HPDE6-E6E7 (cell line): ENCODE results near the gene GPC1.
"Not testable (repeated sequence)": the region's sequence is repeated elsewhere in the genome, so short reads cannot be mapped to it uniquely, and the experiment has no call there.

ENCODE experiments used
- DNase-seq: peaks from one replicate; pipeline ENCODE4 v3.0.0; 2011; ENCODE audit warnings: missing footprints; ENCODE audit errors: extremely low spot score

The GPC1 gene

DNA sequence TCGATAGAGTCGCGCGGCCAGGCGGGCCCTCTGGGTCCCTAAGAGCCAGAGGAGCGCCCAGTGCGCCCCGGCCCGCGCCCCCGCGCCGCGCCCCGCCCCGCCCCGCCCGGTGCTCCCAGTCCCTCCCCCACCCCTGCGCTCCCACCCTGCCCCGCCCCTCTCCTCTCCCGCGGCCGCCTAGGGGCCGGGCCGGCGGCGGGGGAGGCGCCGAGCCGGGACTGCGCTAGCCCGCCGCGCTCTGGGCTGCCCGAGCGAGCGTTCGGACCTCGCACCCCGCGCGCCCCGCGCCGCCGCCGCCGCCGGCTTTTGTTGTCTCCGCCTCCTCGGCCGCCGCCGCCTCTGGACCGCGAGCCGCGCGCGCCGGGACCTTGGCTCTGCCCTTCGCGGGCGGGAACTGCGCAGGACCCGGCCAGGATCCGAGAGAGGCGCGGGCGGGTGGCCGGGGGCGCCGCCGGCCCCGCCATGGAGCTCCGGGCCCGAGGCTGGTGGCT lies at the start of gene GPC1:
Gene GPC1, plus strand, starts transcription at position 207 of the 491 bp plus-strand sequence. Its CDS starts 256 bp downstream, at position 463.
- no peak for DNase-seq

- DNase-seq = no peak
Measured at GRCh38 chr2:240386326-240386725, 49.1 kb upstream of the GPC1 start.

- DNase-seq = not testable (repeated sequence)
Measured at GRCh38 chr2:240386743-240387142, 48.7 kb upstream of the GPC1 start.

DNA sequence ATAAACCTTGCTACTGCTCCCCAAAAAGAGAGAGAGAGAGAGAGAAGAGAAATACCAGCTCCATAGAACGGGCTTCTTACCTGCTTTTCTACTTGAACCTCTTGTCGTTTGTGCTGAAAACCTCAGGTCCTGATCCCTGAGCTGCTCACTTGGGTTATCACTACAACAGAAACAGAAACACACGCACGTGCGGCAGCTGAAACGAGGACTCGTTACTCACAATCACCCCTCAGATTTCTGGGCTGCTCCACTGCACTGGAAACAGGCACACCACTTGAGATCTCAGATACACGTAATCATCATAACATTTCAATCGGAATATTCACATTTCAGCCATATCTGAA lies 48.2 kb upstream of the GPC1 start:
- DNase-seq = no peak

DNA sequence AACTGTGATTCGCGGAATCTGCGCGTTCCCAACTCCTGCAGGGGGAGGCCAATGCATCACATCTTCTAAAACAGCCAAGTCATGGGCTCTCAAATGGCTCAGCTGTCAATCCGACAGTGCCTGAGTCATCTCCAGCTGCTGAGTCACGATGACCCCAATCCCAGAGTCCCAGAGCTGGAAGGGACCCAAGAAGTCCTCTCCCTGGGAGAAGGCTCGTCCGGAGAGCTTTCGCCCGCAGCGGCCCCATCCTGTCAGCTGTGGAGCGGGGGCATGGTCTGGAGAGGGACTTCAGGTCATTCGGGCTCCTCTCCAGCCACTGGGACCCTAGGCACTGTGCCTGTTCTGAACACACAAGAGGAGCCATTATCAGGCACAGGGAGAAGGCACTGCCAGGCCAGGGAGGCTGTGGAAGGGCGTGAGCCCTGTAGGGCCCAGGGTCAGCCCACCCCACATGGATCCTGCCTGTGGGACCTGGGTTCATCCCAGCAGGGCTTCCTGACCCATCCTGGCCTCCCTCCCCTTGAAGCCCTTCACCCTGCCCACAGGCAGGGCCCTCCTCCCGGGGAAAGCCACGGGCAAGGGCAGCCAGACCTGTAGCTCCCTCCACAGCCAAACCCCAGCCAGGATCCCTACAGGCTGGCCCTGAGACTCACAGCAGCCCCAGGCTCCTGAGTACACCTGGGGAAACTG lies 47.6 kb upstream of the GPC1 start:
- peak; percentile 81 for DNase-seq

GRCh38 chr2:240388471-240389301 lies 46.8 kb upstream of the GPC1 start:
- DNase-seq = no peak

GRCh38 chr2:240389302-240389805 lies 46.1 kb upstream of the GPC1 start:
- no peak for DNase-seq

- DNase-seq = no peak
Measured at GRCh38 chr2:240390091-240391073, 45.1 kb upstream of the GPC1 start.

DNA sequence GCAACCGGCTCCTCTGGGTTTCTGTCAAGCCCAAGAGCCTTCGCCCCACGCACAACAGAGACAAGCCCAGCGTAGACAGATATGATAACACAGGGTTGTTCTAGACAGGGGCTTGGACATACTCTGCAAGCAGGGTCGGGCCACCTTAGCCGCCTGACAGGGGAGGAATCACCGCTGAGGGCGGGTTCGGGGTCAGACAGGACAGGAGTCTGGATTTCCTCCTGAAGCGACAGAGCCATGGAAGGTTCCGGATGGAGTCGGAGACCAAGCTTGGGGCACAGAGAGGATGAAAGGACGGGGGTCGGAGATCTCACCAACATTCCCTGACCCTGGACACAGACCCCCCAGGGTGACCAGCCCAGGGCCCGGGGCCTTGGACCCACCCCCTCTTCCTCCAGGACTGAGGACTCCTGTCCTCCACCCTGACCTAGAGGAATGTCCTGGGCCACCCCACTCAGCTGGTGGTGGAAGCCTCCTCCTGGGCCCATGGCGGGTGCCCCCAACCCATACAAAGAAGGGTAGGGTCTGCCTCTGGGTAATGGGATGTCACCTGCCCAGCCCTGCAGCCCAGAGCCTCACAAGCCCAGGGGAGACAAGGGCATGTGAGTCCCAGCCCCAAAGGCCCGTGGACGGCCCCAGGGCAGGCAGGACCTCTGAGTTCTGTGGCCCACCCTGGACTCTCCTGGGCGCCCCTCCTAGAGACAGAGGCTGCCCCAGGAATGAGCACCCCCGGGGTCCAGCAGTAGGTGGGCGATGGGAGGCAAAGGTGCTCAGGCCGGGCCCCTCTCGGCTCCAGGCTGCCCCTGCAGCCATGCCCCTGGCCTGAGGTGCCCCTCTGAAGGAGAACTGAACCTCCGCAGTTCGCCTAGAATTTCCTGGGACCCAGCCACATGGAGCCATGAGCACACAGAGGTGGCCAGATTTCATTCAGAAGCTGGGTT lies 44.1 kb upstream of the GPC1 start:
- DNase-seq = no peak

DNA sequence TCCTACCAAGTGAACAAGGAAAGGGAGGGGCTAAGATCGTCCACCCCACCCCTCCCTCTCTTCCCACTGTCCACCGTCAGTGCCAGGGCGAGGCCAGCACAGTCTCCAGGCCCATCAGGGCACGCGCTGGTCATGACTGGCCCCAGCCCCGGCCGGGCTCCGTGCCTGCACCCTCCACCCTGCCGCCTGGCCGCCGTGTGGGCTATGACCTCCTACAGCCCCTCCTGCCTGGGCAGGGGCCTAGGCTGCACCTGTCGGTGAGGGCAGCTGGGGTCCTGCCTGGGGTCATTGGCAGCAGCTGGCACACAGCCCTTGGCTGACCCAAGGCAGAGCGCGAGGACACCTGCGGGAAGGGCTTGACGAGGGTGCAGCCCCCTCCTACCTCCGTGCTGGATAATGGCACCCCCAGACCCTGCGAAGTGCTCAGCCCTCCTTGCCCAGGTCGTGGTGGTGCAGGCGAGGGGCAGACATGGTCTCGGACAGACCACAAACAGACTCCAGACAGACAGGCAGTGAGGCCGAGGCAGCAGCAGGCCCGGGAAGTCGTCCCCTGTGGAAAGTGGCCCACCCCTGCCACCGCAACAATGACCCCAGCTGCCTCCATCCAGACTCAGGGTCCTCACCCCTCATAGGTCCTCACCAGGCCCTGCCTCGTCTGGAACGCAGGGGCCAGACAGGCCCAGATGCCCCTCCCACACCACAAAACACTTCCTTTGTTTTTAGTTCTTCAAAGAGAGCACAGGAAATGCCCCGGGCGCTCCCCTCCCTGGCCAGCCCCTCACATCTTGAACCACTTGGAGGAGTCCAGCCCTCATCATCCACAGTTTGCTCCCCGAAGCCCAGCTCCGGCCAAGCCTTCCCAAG lies 43.1 kb upstream of the GPC1 start:
- DNase-seq = no peak

- DNase-seq = no peak
Measured at GRCh38 chr2:240392948-240393830, 42.3 kb upstream of the GPC1 start.

DNA sequence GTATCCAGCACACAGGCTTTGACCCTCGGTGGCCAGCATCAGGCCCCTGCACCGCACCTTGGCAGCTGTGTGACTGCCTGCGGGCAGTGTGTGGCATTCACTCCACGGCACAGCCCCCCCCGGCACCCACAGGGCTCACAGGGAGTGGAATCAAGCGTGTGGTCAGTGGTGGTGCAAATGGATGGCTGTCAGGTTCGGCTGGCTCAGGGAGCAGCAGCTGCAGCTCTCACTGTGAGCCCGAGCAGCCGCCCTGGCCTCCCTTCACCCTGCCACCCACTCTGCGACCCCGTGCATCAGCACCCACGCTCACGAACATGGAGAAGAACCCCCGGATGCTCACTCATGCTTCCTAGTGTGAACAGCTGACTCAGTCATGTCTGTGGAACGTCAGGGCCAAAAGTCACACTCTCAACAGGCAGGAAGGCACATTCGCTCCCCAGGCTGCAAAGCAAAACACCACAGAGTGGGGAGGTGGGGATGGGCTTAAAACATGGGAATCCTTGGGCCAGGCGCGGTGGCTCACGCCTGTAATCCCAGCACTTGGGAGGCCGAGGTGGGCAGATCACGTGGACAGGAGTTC lies 41.5 kb upstream of the GPC1 start:
- DNase-seq = no peak

DNA sequence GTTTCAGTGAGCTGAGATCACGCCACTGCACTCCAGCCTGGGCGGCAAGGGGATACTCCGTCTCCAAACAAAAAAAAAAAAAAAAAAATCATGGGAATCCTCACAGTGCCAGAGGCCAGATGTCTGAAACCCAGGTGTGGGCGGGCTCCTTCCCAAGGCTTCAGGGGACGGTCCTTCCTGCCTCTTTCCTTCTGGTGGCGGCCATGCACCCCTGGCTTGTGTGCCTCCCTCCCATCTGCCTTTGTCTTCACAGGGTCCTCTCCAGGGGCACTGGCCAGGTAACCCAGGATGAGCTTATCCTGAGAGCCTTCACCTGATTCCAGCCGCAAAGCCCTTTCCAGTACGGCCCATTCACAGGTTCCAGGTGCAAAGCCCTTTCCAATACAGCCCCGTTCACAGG lies 40.9 kb upstream of the GPC1 start:
- no peak for DNase-seq

DNA sequence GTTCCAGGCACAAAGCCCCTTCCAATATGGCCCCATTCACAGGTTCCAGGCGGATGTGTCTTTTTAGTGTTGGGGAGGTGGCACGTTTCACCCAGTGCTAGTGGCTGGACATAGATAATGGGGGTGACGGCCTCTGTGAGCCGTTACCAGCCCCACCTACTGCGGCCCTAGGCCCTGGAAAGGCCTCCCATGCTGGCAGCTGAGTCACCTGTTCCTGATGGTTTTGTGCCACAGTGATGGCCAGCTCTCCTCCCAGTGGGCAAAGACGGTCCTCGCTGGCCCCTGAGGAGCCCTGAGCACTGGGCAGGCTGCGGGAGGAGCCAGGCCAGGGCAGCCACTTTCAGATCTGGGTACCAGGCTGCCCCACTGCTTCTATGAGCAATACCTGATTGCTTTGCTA lies 40.0 kb upstream of the GPC1 start:
- DNase-seq = no peak

- no peak for DNase-seq
Measured at GRCh38 chr2:240395896-240396622, 39.4 kb upstream of the GPC1 start.

DNA sequence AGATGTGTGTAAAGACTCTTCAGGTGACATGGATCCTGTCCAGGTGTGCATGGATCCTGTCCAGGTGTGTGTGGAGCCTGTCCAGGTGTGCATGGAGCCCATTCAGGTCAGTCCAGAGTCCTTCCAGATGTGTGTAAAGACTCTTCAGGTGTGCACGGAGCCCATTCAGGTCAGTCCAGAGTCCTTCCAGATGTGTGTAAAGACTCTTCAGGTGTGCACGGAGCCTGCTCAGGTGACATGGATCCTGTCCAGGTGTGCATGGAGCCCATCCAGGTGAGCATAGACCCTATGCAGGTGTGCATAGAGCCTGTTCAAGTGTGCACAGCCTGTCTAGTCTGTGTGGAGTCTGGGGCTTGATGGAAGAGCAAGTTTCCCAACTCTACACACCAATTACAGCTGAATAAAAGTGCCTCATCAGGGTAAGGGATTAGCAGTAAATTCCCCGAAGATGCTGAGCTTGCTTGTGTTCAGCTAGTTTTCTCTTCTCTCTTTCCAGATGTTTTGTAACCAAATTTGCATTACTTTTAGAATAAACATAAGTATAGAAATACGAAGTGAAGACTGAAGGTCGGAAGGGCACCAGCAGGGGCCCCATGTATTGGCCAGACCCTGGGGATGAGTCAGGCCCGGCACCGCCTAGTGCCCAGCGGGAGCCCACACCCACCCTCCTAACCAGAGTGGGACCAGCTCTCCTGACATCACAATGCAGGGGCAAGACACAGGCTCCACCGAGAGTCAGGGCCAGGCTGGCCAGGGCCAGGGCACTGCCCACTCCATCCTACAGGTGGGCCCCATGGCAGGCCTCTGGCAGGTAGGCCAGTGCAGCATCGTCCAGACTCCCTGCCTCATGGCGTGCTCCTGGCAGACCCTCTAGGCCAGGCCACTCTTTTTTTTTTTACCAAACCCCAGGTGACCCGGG lies 38.6 kb upstream of the GPC1 start:
- DNase-seq = no peak

- DNase-seq = no peak
Measured at GRCh38 chr2:240397542-240397916, 37.9 kb upstream of the GPC1 start.
